Gastroesophageal sphincter (tissue), 3 donors: ENCODE results near the gene PHF12.

Experiments used
- CTCF ChIP-seq, 4 experiments: fragments of 200-600 bp in 2 of 4; fragments of 450-650 bp in 2 of 4; sonication (generic) in 1 of 4; IDR thresholded peaks; one replicate each; pipeline ENCODE4 v1.5.1; 2017 to 2019; ENCODE audit warnings: antibody characterized with exemption in 4 of 4, mild to moderate bottlenecking in 2 of 4, moderate library complexity in 2 of 4
- POLR2AphosphoS5 ChIP-seq: sonication (generic); formaldehyde crosslinking; IDR thresholded peaks from one replicate; pipeline ENCODE4 v1.6.1; 2017; ENCODE audit warnings: antibody characterized with exemption

GRCh38 chr17:28908640-28909167 lies 42.6 kb downstream of the PHF12 start:
- TF ChIP-seq CTCF (IDR thresholded peaks at IDR 0.05) (peak in 1 of 4 experiments; percentile 7), POLR2AphosphoS5 (peak; percentile 54)
